GM23248 (cell line): ENCODE results near the gene KDM2A.

Experiments
- EZH2 ChIP-seq: fragments of 200-600 bp; sonication (generic); IDR thresholded peaks from 2 replicates; pipeline ENCODE4 v1.6.1; 2018; ENCODE audit warnings: antibody characterized with exemption, mild to moderate bottlenecking; ENCODE audit not compliant: insufficient read depth, poor library complexity, severe bottlenecking
- EZH2phosphoT487 ChIP-seq: fragments of 200-600 bp; sonication (generic); IDR thresholded peaks from 2 replicates; pipeline ENCODE4 v1.6.1; 2018; ENCODE audit warnings: antibody characterized with exemption, moderate library complexity, mild to moderate bottlenecking, low read depth; ENCODE audit not compliant: insufficient read depth

GRCh38 chr11:67302571-67303131, 183.6 kb downstream of the KDM2A start:
- TF ChIP-seq EZH2: no peak
- no peak for TF ChIP-seq EZH2phosphoT487
